ENCODE data around the gene ACSBG1. TPM values are rescaled to one million over a fixed set of nuclear protein-coding genes. Genes with fewer than 3 reads are reported as not detected.
A peak's percentile ranks its signal among the peaks of the same experiment; 100 is the strongest.

The ACSBG1 gene, protein sequence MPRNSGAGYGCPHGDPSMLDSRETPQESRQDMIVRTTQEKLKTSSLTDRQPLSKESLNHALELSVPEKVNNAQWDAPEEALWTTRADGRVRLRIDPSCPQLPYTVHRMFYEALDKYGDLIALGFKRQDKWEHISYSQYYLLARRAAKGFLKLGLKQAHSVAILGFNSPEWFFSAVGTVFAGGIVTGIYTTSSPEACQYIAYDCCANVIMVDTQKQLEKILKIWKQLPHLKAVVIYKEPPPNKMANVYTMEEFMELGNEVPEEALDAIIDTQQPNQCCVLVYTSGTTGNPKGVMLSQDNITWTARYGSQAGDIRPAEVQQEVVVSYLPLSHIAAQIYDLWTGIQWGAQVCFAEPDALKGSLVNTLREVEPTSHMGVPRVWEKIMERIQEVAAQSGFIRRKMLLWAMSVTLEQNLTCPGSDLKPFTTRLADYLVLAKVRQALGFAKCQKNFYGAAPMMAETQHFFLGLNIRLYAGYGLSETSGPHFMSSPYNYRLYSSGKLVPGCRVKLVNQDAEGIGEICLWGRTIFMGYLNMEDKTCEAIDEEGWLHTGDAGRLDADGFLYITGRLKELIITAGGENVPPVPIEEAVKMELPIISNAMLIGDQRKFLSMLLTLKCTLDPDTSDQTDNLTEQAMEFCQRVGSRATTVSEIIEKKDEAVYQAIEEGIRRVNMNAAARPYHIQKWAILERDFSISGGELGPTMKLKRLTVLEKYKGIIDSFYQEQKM
- 1 to 10 TPM in 1 of 2 donors, under 1 TPM in 1; 0.05 to 1.1 TPM for total RNA-seq
- 0 to 0.12 reads per million in 2 donors for total RNA-seq

DNA sequence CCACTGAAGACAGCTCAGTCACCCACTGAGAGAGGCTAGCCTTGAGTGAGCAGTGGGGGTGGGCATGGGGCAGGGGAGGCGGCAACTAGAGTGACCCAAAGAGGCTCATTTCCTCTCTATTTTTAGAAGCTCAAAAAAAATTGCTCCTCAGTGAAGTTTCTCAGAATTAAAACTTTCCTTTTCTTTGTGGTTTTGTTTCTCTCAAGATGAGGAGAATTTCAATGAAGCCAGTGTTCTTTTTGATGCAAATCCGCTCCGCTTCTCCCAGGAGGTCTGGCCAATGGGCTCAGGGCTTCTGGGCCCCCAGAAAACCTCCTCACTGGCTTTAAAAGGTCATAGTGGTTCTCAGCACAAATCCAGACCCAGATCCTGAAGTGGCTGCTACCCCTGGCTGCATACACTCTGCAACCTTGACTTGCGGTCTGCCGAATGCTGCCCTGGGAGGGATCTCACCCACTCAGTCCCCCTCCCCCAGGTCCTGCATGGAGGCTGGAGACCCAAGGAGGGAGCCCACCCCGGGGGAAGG is at the start of gene ACSBG1:
TSS of gene ACSBG1 (minus strand) at position 51 of the 526 bp plus-strand sequence. CDS start 64 bp downstream, outside the sequence.
- no peak within 1 kb of the TSS for H3K27ac Mint-ChIP-seq
- H3K27me3 Mint-ChIP-seq = peaks cover 38% of the 10 kb centered on the region
- H3K4me3 Mint-ChIP-seq = no peak within 1 kb of the TSS
- peaks cover 4% of the 10 kb centered on the region for H3K4me1 Mint-ChIP-seq
- H3K36me3 Mint-ChIP-seq (ENCODE audit: low read depth) = no peaks in the 10 kb centered on the region
- DNase-seq (no peak), ATAC-seq (no peak)
- no peaks in the 10 kb centered on the region for H3K9me3 ChIP-seq (ENCODE audit: control insufficient read depth, low read length, poor library complexity, severe bottlenecking)

DNA sequence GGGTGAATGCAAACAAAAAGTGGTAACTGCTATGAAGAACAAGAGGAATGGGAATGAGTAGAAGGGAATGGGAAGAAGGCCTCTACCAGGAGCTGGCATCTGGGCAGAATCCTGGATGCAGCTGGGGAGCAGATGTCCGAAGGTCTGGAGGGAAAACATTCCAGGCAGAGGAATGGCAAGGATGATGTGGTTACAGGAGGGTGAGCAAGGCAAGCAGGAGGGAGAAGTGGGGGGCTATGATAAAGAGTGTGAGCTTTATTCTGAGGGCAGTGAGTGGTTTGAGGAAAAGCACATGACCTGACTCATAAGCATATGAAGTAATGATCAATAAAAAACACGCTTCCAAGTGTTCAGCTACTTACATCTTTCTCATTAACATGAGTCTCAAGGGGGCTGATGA is 48.0 kb upstream of the ACSBG1 start:
- no peak overlapping the region for H3K4me3 Mint-ChIP-seq
- H3K36me3 Mint-ChIP-seq (ENCODE audit: low read depth) = peaks cover 11% of the 10 kb centered on the region
- no peaks in the 10 kb centered on the region for H3K9me3 ChIP-seq (ENCODE audit: control insufficient read depth, low read length, poor library complexity, severe bottlenecking)
- no peak for ATAC-seq
- H3K27me3 Mint-ChIP-seq = no peaks in the 10 kb centered on the region
- no peak for DNase-seq
- peaks cover 10% of the 10 kb centered on the region for H3K4me1 Mint-ChIP-seq
- H3K27ac Mint-ChIP-seq = no peak overlapping the region

DNA sequence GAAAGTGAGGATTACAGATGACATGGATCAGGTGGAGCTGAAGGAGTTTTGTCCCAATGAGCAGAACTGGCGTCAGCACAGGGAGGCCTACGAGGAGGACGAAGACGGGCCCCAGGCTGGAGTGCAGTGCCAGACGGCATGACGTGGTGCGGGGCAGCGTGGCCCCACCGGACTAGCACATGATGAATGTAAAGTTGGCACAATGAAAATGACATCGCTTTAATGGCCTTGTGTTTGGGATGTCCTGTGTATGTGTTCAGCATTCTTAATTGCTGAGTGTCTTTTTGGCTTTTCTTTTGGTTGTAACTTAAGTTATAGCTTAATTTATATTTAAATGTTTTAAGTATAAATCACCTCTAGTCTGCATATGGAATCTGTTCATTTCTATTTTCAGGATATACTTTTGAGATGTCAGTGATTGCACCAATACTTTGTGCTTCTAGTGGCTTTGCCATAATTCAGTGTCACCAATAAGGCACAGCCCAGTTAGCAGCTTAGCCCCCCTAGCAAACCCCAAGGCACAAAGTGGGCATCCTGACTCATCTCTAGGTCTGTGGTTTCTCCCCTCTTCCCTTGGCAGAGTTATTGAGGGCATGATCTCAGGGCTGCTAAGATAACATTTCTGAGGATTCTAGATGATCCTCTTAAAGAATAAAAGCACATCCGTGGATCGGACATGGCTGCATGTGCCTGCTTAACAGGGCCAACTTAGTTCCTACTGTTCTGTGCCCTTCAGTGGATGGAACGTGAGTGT is 46.1 kb upstream of the ACSBG1 start:
- no peaks in the 10 kb centered on the region for H3K9me3 ChIP-seq (ENCODE audit: control insufficient read depth, low read length, poor library complexity, severe bottlenecking)
- H3K4me3 Mint-ChIP-seq = no peak overlapping the region
- ATAC-seq (no peak), DNase-seq (no peak)
- peaks cover 7% of the 10 kb centered on the region for H3K36me3 Mint-ChIP-seq (ENCODE audit: low read depth)
- H3K27me3 Mint-ChIP-seq = no peaks in the 10 kb centered on the region
- H3K4me1 Mint-ChIP-seq = peaks cover 6% of the 10 kb centered on the region
- H3K27ac Mint-ChIP-seq = no peak overlapping the region

GRCh38 chr15:78276064-78276943 is 41.9 kb upstream of the ACSBG1 start:
- Mint-ChIP-seq H3K27me3 (no peaks in the 10 kb centered on the region), H3K4me3 (no peak overlapping the region), H3K4me1 (peaks cover 11% of the 10 kb centered on the region), H3K36me3 (ENCODE audit: low read depth) (peaks cover 2% of the 10 kb centered on the region), H3K27ac (no peak overlapping the region)
- DNase-seq = no peak
- no peak for ATAC-seq
- no peaks in the 10 kb centered on the region for H3K9me3 ChIP-seq (ENCODE audit: control insufficient read depth, low read length, poor library complexity, severe bottlenecking)

DNA sequence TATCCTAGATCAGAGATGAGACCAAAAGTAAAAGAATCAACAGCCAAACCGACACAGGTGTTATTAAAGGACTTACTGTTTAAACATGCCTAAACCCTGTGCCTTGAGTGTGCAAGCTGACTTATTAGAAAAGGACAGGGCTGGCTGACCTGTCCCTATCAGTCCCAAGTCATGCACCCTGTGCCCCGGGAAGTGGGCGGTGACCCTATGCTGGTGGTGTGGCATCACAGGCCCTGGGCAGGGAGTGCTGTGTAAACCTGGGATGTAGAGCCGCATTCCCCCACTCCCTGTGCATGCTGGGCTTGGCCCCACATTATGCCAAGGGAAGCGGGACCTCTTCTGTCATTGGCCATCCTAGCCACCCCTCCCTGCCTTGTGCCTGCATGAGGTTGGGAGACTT is 40.6 kb upstream of the ACSBG1 start:
- peaks cover 13% of the 10 kb centered on the region for H3K4me1 Mint-ChIP-seq

GRCh38 chr15:78272776-78273175 is 38.4 kb upstream of the ACSBG1 start:
- Mint-ChIP-seq H3K4me1 (peaks cover 12% of the 10 kb centered on the region), H3K27ac (no peak overlapping the region)
- no peak for ATAC-seq

More for the DNA sequence above, 40.6 kb upstream of the ACSBG1 start:
- no peak for ATAC-seq
- H3K27ac Mint-ChIP-seq = no peak overlapping the region
- DNase-seq = no peak
- H3K4me3 Mint-ChIP-seq = no peak overlapping the region
- H3K36me3 Mint-ChIP-seq (ENCODE audit: low read depth) = peaks cover 2% of the 10 kb centered on the region
- H3K27me3 Mint-ChIP-seq = no peaks in the 10 kb centered on the region
- no peaks in the 10 kb centered on the region for H3K9me3 ChIP-seq (ENCODE audit: control insufficient read depth, low read length, poor library complexity, severe bottlenecking)

GRCh38 chr15:78272316-78272715 is 38.0 kb upstream of the ACSBG1 start:
- H3K4me3 Mint-ChIP-seq = no peak overlapping the region
- DNase-seq = no peak
- peaks cover 12% of the 10 kb centered on the region for H3K4me1 Mint-ChIP-seq
- no peaks in the 10 kb centered on the region for H3K36me3 Mint-ChIP-seq (ENCODE audit: low read depth)
- no peaks in the 10 kb centered on the region for H3K9me3 ChIP-seq (ENCODE audit: control insufficient read depth, low read length, poor library complexity, severe bottlenecking)
- ATAC-seq = no peak
- H3K27ac Mint-ChIP-seq = peak overlapping the region; percentile 59
- no peaks in the 10 kb centered on the region for H3K27me3 Mint-ChIP-seq

More at GRCh38 chr15:78272776-78273175, 38.4 kb upstream of the ACSBG1 start:
- no peaks in the 10 kb centered on the region for H3K36me3 Mint-ChIP-seq (ENCODE audit: low read depth)
- no peak overlapping the region for H3K4me3 Mint-ChIP-seq
- no peak for DNase-seq
- no peaks in the 10 kb centered on the region for H3K9me3 ChIP-seq (ENCODE audit: control insufficient read depth, low read length, poor library complexity, severe bottlenecking)
- H3K27me3 Mint-ChIP-seq = no peaks in the 10 kb centered on the region

GRCh38 chr15:78266806-78267205 is 32.4 kb upstream of the ACSBG1 start:
- no peaks in the 10 kb centered on the region for H3K9me3 ChIP-seq (ENCODE audit: control insufficient read depth, low read length, poor library complexity, severe bottlenecking)
- H3K27ac Mint-ChIP-seq = no peak overlapping the region
- DNase-seq (no peak), ATAC-seq (no peak)
- no peaks in the 10 kb centered on the region for H3K27me3 Mint-ChIP-seq
- peaks cover 24% of the 10 kb centered on the region for H3K4me1 Mint-ChIP-seq
- H3K4me3 Mint-ChIP-seq = peak overlapping the region; percentile 19
- H3K36me3 Mint-ChIP-seq (ENCODE audit: low read depth) = no peaks in the 10 kb centered on the region

GRCh38 chr15:78266229-78266628 is 31.9 kb upstream of the ACSBG1 start:
- no peak overlapping the region for H3K27ac Mint-ChIP-seq
- H3K36me3 Mint-ChIP-seq (ENCODE audit: low read depth) = no peaks in the 10 kb centered on the region
- DNase-seq (no peak), ATAC-seq (no peak)
- H3K9me3 ChIP-seq (ENCODE audit: control insufficient read depth, low read length, poor library complexity, severe bottlenecking) = no peaks in the 10 kb centered on the region
- peaks cover 21% of the 10 kb centered on the region for H3K4me1 Mint-ChIP-seq
- no peaks in the 10 kb centered on the region for H3K27me3 Mint-ChIP-seq
- H3K4me3 Mint-ChIP-seq = peak overlapping the region; percentile 88

DNA sequence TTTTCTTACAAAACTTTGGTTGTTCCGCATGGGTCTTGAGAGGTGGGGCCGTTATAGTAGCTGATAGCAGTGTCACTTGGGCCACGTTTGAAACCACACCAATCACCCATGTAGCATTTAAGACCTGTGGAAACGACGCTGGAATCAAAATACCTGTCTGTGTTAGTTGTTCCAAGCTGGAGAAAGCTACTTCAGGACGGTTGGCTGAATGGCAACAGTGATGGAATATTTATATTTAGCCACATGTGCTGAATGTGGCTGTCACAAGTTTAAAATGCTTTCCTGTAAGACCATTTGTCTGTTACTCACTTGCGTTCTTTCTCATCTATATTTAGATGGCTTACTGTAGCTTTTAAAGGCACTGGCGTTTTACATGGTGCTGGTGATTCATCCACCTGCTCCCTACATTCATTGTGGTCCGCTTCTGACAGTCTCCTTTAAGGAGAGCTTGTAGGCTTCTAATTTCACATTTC is 31.4 kb upstream of the ACSBG1 start:
- peak overlapping the region; percentile 88 for H3K4me3 Mint-ChIP-seq
- peaks cover 21% of the 10 kb centered on the region for H3K4me1 Mint-ChIP-seq
- DNase-seq (no peak), ATAC-seq (no peak)
- no peaks in the 10 kb centered on the region for H3K27me3 Mint-ChIP-seq
- no peaks in the 10 kb centered on the region for H3K9me3 ChIP-seq (ENCODE audit: control insufficient read depth, low read length, poor library complexity, severe bottlenecking)
- H3K27ac Mint-ChIP-seq = no peak overlapping the region
- no peaks in the 10 kb centered on the region for H3K36me3 Mint-ChIP-seq (ENCODE audit: low read depth)

DNA sequence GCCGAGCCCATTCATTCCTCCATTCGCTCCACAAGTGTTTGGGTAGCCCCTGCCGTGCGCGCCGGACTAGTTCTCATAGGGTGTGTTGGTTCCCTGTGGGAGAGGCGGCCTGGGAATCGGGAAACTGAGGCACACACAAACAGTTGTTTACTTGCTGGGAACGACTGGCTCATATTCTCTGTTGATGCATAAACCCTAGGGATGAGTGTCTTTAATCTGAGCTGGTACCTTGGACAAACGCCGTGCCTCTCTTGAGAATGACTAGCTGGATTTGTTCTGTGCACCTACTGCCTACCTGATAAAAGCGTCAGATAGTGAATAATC is 30.7 kb upstream of the ACSBG1 start:
- H3K4me1 Mint-ChIP-seq = peaks cover 19% of the 10 kb centered on the region

More for the DNA sequence above, 30.7 kb upstream of the ACSBG1 start:
- ATAC-seq (no peak), DNase-seq (no peak)
- peaks cover 4% of the 10 kb centered on the region for H3K27me3 Mint-ChIP-seq
- H3K4me3 Mint-ChIP-seq = peak overlapping the region; percentile 88
- H3K27ac Mint-ChIP-seq = peak overlapping the region; percentile 87
- H3K36me3 Mint-ChIP-seq (ENCODE audit: low read depth) = no peaks in the 10 kb centered on the region
- H3K9me3 ChIP-seq (ENCODE audit: control insufficient read depth, low read length, poor library complexity, severe bottlenecking) = no peaks in the 10 kb centered on the region

Measured in T-helper 17 cell (primary cell).